ENCODE data around the gene CARS1. TPM values are rescaled to one million over a fixed set of nuclear protein-coding genes. Genes with fewer than 3 reads are reported as not detected.

The CARS1 gene
- total RNA-seq, 1 experiment from 2014 or later, result 120 TPM

- ChIA-PET POLR2A (no interaction called here), CTCF (no interaction called here)
- peaks cover 27% of the 10 kb centered on the region for H3K36me3 ChIP-seq (ENCODE audit: control insufficient read depth, insufficient read depth, low read length)
Measured at GRCh38 chr11:3010004-3010403, 47.2 kb downstream of the CARS1 start.

GRCh38 chr11:3009481-3009880 lies 47.7 kb downstream of the CARS1 start:
- Histone ChIP-seq H3K36me3 (ENCODE audit: control insufficient read depth, insufficient read depth, low read length) (peaks cover 25% of the 10 kb centered on the region), H3K4me3 (ENCODE audit: low read depth in 2 of 2, low read length in 2 of 2) (no peak overlapping the region), H3K27me3 (ENCODE audit: control insufficient read depth, insufficient read depth, low read length) (no peaks in the 10 kb centered on the region), H3K27ac (ENCODE audit: low read length) (no peak overlapping the region), H3K9me3 (ENCODE audit: control insufficient read depth, insufficient read depth, low read depth, low read length) (no peaks in the 10 kb centered on the region), H3K4me1 (ENCODE audit: control insufficient read depth, insufficient read depth, low read length) (no peaks in the 10 kb centered on the region)
- TF ChIP-seq TCF7L2 (IDR thresholded peaks at IDR 0.05; ENCODE audit: low read depth, low read length) (no peak), SIN3A (IDR thresholded peaks at IDR 0.05; ENCODE audit: borderline replicate concordance, insufficient read depth, low read depth, low read length) (no peak), POLR2AphosphoS5 (IDR thresholded peaks at IDR 0.05; ENCODE audit: low read depth, low read length) (no peak), REST (IDR thresholded peaks at IDR 0.05; ENCODE audit: insufficient read depth in 1 of 2, low read depth in 2 of 2, low read length in 1 of 2) (no peak), CTCF (IDR thresholded peaks at IDR 0.05) (no peak)
- ATAC-seq, result peak; percentile 15; the same call in 1 of the 2 replicates
- no TSS peak for BruUV-seq (replicated peaks)
- ChIA-PET POLR2A (no interaction called here), CTCF (no interaction called here)
- in situ Hi-C loops (cut with HindIII; ENCODE audit: low pct_unique_long_range_greater_than_20kb, low sequenced_read_pairs), result no loop called here
- DNase-seq (ENCODE audit: low read depth, low spot score), result no peak
- intact Hi-C loops (cut with micrococcal nuclease; ENCODE audit: unreplicated experiment), result no loop called here

More at GRCh38 chr11:3010004-3010403, 47.2 kb downstream of the CARS1 start:
- no TSS peak for BruUV-seq (replicated peaks)
- no peak overlapping the region for H3K27ac ChIP-seq (ENCODE audit: low read length)
- 0 out of 2 replicates have a peak, but pooled peaks have one; percentile 13 for ATAC-seq
- DNase-seq (ENCODE audit: low read depth, low spot score), result no peak
- H3K9me3 ChIP-seq (ENCODE audit: control insufficient read depth, insufficient read depth, low read depth, low read length), result no peaks in the 10 kb centered on the region
- no peak overlapping the region for H3K4me3 ChIP-seq (ENCODE audit: low read depth in 2 of 2, low read length in 2 of 2)
- no peaks in the 10 kb centered on the region for H3K27me3 ChIP-seq (ENCODE audit: control insufficient read depth, insufficient read depth, low read length)
- TF ChIP-seq POLR2AphosphoS5 (IDR thresholded peaks at IDR 0.05; ENCODE audit: low read depth, low read length) (0 out of 2 replicates have a peak, but pooled peaks have one; percentile 15), SIN3A (IDR thresholded peaks at IDR 0.05; ENCODE audit: borderline replicate concordance, insufficient read depth, low read depth, low read length) (no peak), TCF7L2 (IDR thresholded peaks at IDR 0.05; ENCODE audit: low read depth, low read length) (no peak), CTCF (IDR thresholded peaks at IDR 0.05) (no peak), REST (IDR thresholded peaks at IDR 0.05; ENCODE audit: insufficient read depth in 1 of 2, low read depth in 2 of 2, low read length in 1 of 2) (no peak)
- intact Hi-C loops (cut with micrococcal nuclease; ENCODE audit: unreplicated experiment), result no loop called here
- in situ Hi-C loops (cut with HindIII; ENCODE audit: low pct_unique_long_range_greater_than_20kb, low sequenced_read_pairs), result no loop called here
- H3K4me1 ChIP-seq (ENCODE audit: control insufficient read depth, insufficient read depth, low read length), result no peaks in the 10 kb centered on the region
